Stimulated activated CD4-positive, alpha-beta T cell treated with anti-CD3 and anti-CD28 coated beads, Interleukin-15, amount 100 ng/mL, for 48 hours (primary cell): ENCODE data around the gene GPR32.
"Not testable (repeated sequence)": the region's sequence is repeated elsewhere in the genome, so short reads cannot be mapped to it uniquely, and the experiment has no call there.

ENCODE experiments used
- DNase-seq, 2 donors: peaks; one replicate each; pipeline ENCODE4 v3.0.0-alpha.2; 2020; ENCODE audit warnings: low read depth in 2 of 2

The GPR32 gene

DNA sequence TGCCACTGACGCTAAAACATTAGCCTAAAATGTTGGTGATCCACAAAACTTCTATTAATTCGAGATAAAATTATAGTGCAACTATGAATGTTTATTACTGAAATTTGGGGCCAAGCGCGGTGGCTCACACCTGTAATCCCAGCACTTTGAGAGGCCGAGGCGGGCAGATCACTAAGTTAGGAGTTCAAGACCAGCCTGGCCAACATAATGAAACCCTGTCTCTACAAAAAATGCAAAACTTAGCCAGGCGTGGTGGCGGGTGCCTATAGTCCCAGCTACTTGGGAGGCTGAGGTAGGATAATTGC lies 13.5 kb downstream of the GPR32 start:
- DNase-seq = not testable (repeated sequence)

DNA sequence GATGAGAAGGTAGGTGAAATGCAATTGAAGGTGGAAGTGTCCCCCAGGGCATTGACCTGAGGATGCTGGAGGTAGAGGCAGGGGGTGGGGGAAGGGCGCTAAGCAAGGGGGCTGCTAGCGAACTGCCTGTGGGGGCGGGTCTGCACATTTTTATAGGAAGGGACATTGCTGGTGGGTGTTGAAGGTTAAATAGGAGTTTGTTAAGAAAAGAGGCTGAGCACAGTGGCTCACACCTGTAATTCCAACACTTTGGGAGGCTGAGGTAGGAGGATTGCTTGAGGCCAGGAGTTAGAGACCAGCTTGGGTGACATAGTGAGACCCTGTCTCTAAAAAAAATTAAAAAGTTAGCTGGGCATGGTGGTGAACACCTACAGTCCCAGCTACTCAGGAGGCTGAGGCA lies 14.4 kb downstream of the GPR32 start:
- no peak for DNase-seq

DNA sequence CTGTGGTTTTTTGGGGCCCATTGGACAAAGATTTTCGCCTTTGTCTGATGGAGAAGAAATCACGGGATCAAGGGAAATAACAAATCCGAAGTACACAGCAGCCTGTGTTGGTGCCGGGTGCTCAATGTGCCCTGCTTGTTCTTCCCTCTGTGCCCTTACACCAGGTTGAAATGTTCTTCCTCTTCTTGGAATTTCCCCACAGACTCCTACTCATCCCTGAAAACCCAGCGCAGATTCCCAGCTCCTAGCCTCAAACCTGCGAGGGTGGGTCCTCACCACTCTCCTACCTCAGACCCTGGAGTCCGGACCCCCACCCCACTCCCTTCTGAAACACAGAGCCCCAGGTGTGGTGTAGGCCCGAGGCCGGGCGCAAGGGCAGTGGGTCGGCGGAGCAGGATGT lies 15.1 kb downstream of the GPR32 start:
- no peak for DNase-seq

DNA sequence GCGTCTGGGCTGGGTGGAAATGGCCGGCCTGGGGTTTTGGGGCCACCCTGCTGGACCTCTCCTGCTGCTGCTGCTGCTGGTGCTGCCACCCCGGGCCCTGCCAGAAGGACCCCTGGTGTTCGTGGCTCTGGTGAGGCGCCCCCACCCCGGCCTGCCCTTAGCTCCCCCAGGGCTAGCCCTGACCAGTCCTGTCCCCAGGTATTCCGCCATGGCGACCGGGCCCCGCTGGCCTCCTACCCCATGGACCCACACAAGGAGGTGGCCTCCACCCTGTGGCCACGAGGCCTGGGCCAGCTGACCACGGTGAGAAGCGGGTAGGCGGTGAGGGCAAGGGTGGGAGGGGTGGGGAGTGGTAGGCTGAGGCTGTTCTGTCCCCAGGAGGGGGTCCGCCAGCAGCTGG lies 20.1 kb downstream of the GPR32 start, which contains the start of gene ACP4:
Gene ACP4, plus strand, starts transcription at position 20 of the 400 bp plus-strand sequence. Its CDS starts 0 bp downstream, at position 20.
- DNase-seq = no peak

DNA sequence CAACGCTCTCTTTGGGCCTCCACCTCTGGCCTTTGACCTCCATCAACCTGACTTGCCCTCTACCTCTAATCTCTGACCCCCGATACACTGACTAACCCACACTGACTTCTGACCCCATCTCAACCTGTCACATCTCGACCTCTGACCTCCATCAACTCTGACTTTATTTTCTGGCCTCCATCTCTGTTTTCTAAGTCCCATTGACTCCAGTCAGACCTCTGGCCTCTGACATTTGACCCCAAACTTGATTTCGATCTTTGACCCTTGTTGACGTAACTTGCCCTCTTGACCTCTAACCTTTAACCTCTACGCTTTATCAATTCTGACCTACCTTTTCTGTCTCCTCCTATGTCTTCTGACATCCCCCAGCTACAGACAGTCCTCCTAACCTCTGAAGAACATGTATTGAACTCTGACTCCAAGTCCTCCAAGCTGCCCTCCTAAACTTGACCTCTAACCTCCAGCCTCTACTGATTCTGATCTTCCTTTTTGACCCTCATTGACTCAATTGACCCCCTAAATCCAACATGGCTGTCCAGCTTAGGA lies 20.7 kb downstream of the GPR32 start:
- no peak for DNase-seq

DNA sequence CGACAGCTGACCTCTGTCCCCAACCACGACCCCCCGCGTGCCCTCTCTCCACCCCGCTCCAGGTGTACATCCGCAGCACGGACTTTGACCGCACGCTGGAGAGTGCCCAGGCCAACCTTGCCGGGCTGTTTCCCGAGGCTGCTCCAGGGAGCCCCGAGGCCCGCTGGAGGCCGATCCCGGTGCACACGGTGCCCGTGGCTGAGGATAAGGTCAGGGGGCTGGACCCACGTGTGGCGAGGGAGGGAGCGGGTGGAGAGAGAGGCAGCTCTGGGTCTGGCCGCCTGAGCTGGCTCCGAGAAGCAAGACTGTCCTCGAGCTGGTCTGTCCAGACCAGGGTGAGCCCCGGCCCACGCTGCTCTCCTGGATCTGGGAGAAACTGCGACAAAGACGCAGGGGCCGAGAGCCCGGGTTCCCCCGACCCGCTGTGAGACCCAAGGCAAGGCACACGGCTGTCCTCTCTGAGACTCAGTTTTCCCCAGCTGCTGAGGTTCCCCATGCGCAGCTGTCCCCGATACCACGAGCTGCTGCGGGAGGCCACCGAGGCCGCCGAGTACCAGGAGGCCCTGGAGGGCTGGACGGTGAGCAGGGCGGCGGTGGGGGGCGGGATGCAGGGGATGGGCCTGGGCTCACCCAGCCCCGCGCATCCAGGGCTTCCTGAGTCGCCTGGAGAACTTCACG lies 21.5 kb downstream of the GPR32 start:
- no peak for DNase-seq

DNA sequence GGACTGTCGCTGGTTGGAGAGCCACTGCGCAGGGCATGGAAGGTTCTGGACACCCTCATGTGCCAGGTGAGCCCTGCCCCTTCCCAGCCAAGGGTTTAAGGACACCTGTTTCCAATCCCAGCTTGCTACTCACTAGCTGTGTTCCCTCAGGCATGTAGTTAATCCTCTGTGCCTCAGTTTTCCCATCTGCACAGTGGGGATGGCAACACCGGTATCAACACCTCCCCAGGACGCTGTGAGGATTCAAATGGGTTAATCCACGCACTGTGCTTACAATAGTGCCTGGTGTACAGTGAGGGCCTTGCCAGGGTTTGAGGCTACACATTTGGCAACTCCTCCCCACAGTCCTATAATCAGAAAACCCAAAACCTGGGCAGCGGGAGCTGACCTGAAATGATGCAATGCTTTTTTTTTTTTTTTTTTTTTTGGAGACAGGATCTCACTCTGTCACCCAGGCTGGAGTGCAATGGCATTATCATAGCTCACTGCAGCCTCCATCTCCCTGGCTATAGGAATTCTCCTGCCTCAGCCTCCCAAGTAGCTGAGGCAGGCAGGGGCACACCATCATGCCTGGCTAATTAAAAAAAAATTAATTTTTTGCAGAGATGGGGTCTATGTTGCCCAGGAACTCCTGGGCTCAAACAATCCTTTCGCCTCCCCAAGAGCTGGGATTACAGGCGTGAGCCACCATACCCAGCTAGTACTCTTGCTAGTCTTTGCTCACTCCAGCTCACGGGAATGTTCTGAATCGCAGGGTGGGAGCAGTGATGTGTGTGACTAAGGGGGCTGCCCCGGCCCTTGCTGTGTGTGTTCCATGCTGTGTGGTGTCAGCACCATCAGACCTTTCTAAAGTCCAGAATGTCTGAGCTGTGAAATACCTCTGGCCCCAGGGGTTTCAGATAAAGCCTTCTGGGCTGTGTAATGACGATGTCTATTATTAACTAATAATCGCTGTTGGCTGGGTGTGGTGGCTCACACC lies 22.3 kb downstream of the GPR32 start:
- DNase-seq = no peak

DNA sequence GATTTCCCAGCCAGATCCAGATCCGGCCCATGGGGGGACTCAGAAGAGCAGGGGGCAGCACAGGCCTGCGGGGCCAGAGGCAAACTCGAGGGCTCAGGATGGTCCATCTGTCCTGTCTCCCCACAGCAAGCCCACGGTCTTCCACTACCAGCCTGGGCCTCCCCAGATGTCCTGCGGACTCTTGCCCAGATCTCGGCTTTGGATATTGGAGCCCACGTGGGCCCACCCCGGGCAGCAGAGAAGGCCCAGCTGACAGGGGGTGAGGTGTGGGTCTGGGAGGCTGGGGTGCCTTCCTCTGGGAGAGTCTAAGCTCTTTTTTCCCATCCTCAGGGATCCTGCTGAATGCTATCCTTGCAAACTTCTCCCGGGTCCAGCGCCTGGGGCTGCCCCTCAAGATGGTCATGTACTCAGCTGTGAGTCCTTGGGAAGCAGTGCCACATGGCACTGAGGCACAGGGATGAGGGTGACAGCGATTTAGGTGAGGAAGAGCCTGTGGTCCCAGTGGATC lies 23.3 kb downstream of the GPR32 start:
- no peak for DNase-seq

DNA sequence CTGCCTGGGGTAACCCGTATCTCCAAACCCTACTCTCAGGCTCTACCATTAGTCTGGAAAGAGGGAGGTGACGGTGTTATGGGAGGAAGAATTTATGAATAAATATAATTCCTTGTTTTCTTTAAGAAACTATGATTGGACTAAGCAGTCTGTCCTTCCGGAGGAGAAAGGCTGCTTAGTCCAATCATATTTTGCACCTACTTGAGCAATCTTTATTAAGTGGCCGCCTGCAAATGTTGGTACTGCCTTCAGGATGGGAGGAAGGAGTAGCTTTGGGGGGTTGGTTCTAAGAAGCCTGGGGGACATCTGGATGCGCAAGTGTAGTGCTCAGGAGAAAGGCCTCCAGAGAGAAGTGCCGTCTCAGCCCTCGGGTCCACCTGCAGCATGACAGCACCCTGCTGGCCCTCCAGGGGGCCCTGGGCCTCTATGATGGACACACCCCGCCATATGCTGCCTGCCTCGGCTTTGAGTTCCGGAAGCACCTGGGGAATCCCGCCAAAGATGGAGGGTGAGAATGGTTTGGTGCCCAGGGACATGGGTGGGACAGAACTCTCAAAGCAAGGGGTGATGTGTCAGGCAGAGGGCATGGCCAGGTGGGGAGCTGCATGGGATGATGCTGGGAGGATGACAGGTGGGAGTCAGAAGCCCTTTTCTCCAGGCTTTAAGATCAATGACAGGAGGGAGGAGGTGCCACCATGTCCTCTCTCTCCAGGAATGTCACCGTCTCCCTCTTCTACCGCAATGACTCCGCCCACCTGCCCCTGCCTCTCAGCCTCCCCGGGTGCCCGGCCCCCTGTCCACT lies 24.0 kb downstream of the GPR32 start:
- no peak for DNase-seq

DNA sequence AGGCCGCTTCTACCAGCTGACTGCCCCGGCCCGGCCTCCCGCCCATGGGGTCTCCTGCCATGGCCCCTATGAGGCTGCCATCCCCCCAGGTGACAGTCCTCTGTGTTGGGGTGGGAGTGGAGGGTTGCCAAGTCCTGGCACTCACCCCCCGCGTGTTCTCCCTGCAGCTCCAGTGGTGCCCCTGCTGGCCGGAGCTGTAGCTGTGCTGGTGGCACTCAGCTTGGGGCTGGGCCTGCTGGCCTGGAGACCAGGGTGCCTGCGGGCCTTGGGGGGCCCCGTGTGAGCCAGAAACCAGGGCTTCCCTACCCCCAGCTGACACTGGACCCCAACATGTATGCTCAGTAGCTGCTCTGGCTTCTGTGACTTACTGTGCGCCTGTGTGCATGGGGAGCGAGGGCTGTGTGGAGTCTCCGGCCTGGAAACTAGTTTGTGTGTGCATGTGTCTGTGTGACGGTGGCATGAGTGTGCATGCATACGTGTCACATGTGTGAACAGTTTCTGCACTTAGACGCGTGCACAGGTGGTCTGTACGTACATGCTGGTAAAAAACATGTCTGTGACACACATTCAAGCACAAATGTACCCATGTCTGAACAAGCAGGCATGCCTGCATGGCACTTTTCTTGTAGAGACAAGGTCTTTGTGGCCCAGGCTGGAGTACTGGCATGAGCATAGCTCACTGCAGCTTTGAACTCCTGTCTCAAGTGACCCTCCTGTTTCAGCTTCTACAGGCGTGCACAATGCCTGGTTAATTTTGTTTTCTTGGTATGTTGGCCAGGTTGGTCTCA lies 24.8 kb downstream of the GPR32 start:
- DNase-seq = no peak

DNA sequence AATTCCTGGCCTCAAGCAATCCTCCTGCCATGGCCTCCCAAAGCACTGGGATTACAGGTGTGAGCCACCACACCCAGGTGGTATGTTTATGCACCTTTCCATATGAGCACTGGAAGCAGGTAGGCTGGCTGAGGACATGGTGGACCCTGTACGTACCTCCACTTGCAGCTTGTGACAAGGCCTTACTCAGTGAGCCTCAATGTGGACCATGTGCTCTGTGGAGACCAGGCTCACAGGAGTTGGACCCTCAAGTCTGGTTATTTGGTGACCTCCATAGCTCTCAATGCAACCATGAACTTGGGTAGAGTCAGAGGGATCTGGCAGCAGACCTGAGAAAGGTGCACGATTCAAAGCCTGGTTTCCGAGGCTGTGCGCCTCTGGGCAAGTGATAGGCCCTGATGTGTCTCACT lies 25.4 kb downstream of the GPR32 start:
- DNase-seq = no peak

DNA sequence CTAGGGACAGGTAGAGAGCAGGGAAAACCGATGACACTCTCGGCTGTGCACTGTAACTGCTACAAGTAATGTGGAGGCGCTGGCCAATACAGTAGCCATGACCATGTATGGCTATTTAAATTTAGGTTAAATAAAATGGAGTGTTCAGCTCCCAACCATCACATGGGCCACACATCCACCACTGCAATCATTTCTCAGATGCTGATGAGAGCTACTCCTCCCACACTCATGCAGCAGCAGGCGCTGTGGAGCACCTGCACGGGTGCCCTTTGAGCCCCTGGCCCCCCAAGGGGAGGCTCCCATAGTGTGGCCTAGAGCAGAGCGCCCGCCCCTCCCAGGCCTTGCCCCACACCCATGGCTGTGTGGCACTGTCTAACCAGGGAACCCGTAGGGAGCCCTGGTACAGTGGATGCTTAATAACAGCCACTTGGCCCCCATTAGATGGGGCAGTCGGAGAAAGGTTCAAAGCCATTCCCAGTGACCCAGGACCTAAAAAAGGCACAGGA lies 25.9 kb downstream of the GPR32 start:
- no peak for DNase-seq

DNA sequence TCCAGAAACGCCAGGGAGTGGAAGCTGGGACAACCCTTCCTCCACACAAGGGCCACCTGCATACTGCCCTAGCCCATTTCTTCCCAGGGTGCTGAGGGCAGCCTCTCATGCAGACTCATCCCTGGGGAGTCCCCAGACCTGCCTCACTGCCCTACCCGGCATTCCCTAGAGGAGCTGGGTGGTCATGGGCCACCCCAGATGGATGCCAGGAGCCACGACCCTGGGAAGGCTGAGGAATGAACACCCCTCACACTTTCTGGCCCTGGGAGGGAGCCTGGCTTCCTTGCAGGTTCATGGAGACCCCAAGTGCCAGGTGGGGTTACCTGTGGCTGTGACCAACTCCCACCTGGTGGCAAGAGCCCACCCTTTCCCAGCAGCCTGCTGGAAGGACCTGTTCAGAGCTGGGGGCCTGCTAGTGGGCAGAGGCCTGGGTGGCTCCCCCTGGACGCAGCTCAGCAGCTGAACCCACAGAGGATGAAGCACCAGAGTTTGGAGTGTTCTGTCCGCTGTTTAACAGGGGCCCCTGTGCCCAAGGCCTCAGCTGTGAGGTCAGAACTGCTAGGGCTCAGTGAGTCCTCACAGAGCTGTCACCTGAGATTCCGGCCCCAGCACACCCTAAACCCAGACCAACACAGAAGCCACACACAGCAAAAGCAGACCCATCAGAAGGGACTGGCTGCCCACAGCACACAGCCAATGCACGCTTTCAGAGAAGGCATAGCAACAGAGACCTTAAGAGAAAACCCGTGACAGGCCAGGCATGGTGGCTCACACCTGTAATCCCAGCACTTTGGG lies 26.6 kb downstream of the GPR32 start:
- no peak for DNase-seq

DNA sequence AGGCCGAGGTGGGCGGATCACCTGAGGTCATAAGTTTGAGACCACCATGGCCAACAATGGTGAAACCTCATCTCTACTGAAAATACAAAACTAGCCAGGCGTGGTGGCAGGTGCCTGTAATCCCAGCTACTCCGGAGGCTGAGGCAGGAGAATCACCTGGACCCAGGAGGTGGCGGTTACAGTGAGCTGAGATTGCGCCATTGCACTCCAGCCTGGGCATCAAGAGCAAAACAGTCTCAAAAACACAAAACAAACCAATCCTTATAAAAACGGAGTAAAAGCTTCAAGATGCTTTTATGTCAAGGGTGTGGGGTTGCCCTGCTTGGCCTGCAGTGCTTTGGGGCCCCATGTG lies 27.1 kb downstream of the GPR32 start:
- DNase-seq = no peak

DNA sequence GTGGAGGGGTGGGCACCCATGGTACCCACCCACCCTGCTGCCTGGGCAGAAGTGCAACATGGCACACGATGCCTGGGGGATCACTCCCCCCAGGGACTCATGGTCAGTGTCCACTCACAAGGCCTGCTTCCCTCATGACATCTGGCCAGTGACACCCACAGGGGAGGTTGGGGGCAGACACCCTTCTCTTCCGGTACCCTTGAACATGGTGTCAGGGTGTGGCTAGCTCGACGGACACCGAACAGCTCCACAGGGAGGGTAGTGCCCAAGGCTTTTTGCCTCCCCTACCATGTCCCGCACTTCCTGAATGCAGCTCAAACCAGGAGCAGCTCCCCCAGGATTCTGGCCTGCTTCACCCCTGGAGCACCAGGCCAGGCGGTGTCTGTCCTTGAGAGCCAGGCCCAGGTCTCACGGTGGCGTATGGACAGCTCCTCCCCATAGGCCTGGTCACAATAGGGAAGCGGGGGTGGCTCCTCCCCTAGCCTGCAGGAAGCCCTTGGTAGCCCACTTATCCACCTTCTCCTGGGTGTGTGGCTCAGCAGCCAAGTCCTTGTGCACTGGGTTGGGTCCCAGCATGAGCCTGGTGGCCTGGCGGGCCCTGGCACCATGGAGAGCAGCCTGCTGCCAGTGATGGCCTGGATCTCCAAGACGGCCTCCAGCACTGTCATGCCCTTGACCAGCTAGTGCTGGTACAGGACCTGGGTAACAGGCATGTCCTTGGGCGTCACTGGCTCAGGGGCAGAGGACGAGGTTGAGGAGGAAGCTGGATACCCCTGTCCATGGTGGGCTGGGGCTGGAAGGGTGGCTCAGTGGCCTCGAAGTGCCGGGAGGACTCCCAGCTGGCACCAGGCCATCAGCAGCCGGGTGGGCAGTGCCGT lies 27.8 kb downstream of the GPR32 start:
- DNase-seq = no peak

DNA sequence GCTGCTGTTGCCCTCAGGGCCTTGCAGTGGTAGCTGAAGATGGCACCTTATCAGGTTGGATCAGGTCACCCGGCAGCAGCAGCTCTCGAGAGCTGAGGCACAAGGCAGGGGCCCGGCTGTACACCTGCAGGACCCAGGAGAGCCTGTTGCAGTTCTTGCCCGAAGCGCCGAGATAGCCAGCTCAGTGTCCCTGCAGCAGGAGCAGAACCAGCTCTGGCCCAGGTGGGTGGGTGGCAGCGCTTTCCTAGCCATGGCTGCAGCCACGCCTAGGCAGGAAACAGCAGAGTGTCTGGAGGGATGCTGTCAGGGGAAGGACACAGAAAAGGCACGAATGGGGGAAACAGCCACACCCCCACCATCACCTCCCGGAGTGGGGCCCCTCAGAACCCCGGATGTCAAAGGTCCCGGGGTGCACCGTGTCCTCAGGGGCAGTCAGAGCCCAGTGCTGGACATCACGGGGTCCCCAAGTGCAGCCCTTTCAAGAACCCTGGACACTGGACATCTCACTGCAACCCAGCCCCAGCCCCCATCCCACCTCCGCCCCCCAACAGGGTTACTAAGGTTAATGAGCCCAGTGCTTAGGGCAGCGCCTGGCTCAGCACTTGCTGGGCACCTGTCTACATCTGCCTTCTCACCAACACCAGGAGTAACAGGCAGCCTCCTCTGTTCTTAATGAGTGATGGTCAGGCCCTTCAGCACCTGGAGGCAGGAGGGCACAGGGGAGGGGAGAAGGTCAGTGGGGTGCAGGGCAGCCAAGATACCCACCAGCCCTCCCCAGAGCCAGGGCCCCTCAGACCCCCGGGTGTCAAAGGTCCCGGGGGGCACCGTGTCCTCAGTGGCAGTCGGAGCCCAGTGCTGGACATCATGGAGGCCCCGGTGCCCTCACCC lies 28.6 kb downstream of the GPR32 start:
- DNase-seq = no peak

DNA sequence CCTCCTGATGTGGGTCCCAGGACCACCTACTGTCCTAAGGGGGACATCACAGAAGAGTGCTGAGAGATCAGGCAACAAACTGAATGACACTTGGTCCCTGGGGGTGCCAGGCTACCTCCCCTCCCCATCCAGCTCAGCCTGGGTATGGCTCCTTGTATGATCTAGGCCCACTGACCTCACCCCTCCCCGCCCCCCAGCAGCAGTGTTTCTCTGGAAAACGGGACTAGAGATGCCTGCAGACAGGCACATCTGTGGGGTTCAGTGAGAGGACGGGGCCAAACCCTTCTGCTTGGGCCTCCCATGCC lies 29.2 kb downstream of the GPR32 start:
- no peak for DNase-seq

DNA sequence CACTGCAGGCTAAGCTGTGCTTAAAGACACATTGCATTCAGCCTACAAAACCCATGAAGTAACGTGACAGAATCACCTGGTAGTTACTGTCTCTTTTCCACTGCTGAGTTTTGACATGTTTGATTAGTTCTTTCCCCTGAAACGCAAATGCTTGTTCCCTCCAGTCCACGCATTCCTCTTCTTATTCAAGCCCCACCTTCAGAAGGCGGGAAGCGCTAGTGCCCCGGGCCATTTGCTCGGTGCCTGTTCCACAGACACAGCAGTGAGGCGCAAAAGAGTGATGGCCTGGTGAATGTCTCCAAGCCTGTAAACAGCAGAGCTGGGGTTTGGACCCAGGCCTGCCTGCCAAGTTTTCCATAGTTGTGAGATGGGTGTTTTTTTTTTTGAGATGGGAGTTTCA lies 30.8 kb downstream of the GPR32 start:
- no peak for DNase-seq
